Right lobe of liver (tissue), 6 donors: ENCODE results near the gene ANKRD65. TPM values are rescaled to one million over a fixed set of nuclear protein-coding genes. Genes with fewer than 3 reads are reported as not detected.

Experiments
- ATAC-seq, 4 donors: fragments of 200-7000 bp; cut with Tn5 transposase; one replicate each; pipeline ENCODE4 v1.9.1; 2020; ENCODE audit warnings: mild to moderate bottlenecking in 4 of 4, moderate library complexity in 4 of 4
- DNase-seq, 3 donors: peaks; one replicate each; pipeline ENCODE4 v3.0.0-alpha.2; 2020
- H3K27ac ChIP-seq, 3 donors: fragments of 200-600 bp; one replicate each; pipeline ENCODE4 v1.8.0; 2022
- H3K27me3 ChIP-seq, 2 donors: fragments of 200-600 bp; one replicate each; pipeline ENCODE4 v1.8.0; 2022
- H3K36me3 ChIP-seq, 4 donors: fragments of 200-600 bp; sonication (generic) in 1 of 4; one replicate each; pipeline versions ENCODE4 v1.5.1 to v1.8.0; 2017 to 2022; ENCODE audit warnings: control low read depth in 1 of 4
- H3K4me1 ChIP-seq, 4 donors: fragments of 200-600 bp; sonication (generic) in 1 of 4; one replicate each; pipeline versions ENCODE4 v1.5.1 to v1.8.0; 2017 to 2022; ENCODE audit warnings: control low read depth in 1 of 4
- H3K4me3 ChIP-seq, 3 donors: fragments of 200-600 bp; one replicate each; pipeline ENCODE4 v1.8.0; 2022
- H3K9me3 ChIP-seq, 4 donors: fragments of 200-600 bp; sonication (generic) in 1 of 4; one replicate each; pipeline versions ENCODE4 v1.5.1 to v1.8.0; 2017 to 2022; ENCODE audit warnings: control low read depth in 1 of 4
- CTCF ChIP-seq, 4 donors: fragments of 200-600 bp in 3 of 4; fragments of 450-650 bp in 1 of 4; IDR thresholded peaks; one replicate each; pipeline versions ENCODE4 v1.5.1 to v1.8.0; 2016 to 2022; ENCODE audit warnings: antibody characterized with exemption in 4 of 4, mild to moderate bottlenecking in 2 of 4
- POLR2A ChIP-seq: fragments of 450-650 bp; IDR thresholded peaks from one replicate; pipeline ENCODE4 v1.6.1; 2017; ENCODE audit warnings: antibody characterized with exemption, mild to moderate bottlenecking
- WGBS: methylation state at CpG from one replicate; pipeline ENCODE4 v1.1.6; 2018; ENCODE audit warnings: low coverage, low lambda C conversion rate; ENCODE audit not compliant: insufficient coverage; ENCODE audit errors: missing lambda C conversion rate; 5-methylcytosine and 5-hydroxymethylcytosine counted together
- intact Hi-C, 2 donors: fragments of 100-400 bp; cut with DNase I; formaldehyde crosslinking; loops; one replicate each; pipeline versions ENCODE4 v1.11.2 to v1.14.1; 2022
- total RNA-seq, 6 experiments: library from RNA; depleted of rRNA in 2 of 6; stranded (reverse); fragments of >200 nt in 2 of 6; fragmentation: NEBNext Ultra II Directional in 3 of 6; extraction: Animal tissue kit (Norgen Biotek cat#: 25700) in 3 of 6; gene quantifications; one replicate each; pipeline versions ENCODE4 v1.1.0 to v1.2.4, GENCODE V29; 2016 to 2023
- donor health status: DM: no; HTN: yes; CAD: no.
- donor health status: DM: no; HTN: no; CAD: no.
- donor health status: DM: no; HTN: no; CAD: no.
- donor health status: DM: no; HTN: yes; CAD: no.
- donor health status: DM: no; HTN: yes; CAD: no.

Gene ANKRD65
- total RNA-seq, 6 experiments from 2014 or later = 0.19 to 0.89 (median 0.35) TPM

GRCh38 chr1:1399187-1399871 is 21.7 kb downstream of the ANKRD65 start, which contains the start of gene CCNL2:
Gene CCNL2 (minus strand): TSS chr1:1399335. CDS start chr1:1399306, 29 bp downstream.
- H3K4me1 ChIP-seq = peaks cover 0 to 43% (median 9%) of the 10 kb centered on the region in 4 donors
- intact Hi-C loops = no loop called here
- ATAC-seq (peak; percentile 87 to 94 (median 90)), DNase-seq (peak; percentile 99)
- H3K4me3 ChIP-seq = peak within 1 kb of the TSS; percentile 99 to 100 (median 100)
- H3K27ac ChIP-seq = peak within 1 kb of the TSS; percentile 75 to 81 (median 76)
- H3K36me3 ChIP-seq = peaks cover 0 to 58% (median 17%) of the 10 kb centered on the region in 4 donors
- H3K9me3 ChIP-seq = no peaks in the 10 kb centered on the region
- no peaks in the 10 kb centered on the region for H3K27me3 ChIP-seq
- TF ChIP-seq CTCF (IDR thresholded peaks at IDR 0.05) (peak; percentile 44 to 62 (median 51)), POLR2A (peak; percentile 68)
- WGBS = 0% methylated on average over 12 of the region's 86 CpGs

- peaks cover 0 to 43% (median 9%) of the 10 kb centered on the region in 4 donors for H3K4me1 ChIP-seq
These were observed 22.3 kb downstream of the ANKRD65 start for GRCh38 chr1:1398677-1399186.

GRCh38 chr1:1397839-1398523 is 23.1 kb downstream of the ANKRD65 start:
- Histone ChIP-seq H3K27me3 (no peaks in the 10 kb centered on the region), H3K27ac (no peak overlapping the region), H3K4me1 (peaks cover 0 to 36% (median 9%) of the 10 kb centered on the region in 4 donors), H3K36me3 (peaks cover 0 to 68% (median 24%) of the 10 kb centered on the region in 4 donors), H3K9me3 (no peaks in the 10 kb centered on the region), H3K4me3 (peak overlapping the region; percentile 99 to 100 (median 100))
- peak in 1 of 3 donors; percentile 70 for DNase-seq
- TF ChIP-seq POLR2A (no peak), CTCF (IDR thresholded peaks at IDR 0.05) (no peak)
- WGBS = 16% methylated on average over 12 of the region's 19 CpGs
- intact Hi-C loops = no loop called here
- no peak for ATAC-seq

More at GRCh38 chr1:1398677-1399186, 22.3 kb downstream of the ANKRD65 start:
- 0% methylated on average over 2 of the region's 54 CpGs for WGBS
- Histone ChIP-seq H3K27me3 (no peaks in the 10 kb centered on the region), H3K4me3 (peak overlapping the region; percentile 99 to 100 (median 100)), H3K36me3 (peaks cover 0 to 63% (median 19%) of the 10 kb centered on the region in 4 donors), H3K9me3 (no peaks in the 10 kb centered on the region), H3K27ac (peak overlapping the region; percentile 47 to 75 (median 75))
- intact Hi-C loops = no loop called here
- no peak for TF ChIP-seq CTCF (IDR thresholded peaks at IDR 0.05)
- TF ChIP-seq POLR2A = no peak
- ATAC-seq = no peak
- no peak for DNase-seq

GRCh38 chr1:1395166-1395565 is 25.9 kb downstream of the ANKRD65 start:
- H3K9me3 ChIP-seq = no peaks in the 10 kb centered on the region
- DNase-seq = no peak
- H3K27me3 ChIP-seq = no peaks in the 10 kb centered on the region
- intact Hi-C loops = no loop called here
- H3K27ac ChIP-seq = no peak overlapping the region
- WGBS = 91% methylated on average over 9 of the region's 11 CpGs
- peaks cover 0 to 8% (median 2%) of the 10 kb centered on the region in 4 donors for H3K4me1 ChIP-seq
- peaks cover 13 to 78% (median 43%) of the 10 kb centered on the region in 4 donors for H3K36me3 ChIP-seq
- TF ChIP-seq CTCF (IDR thresholded peaks at IDR 0.05) (no peak), POLR2A (no peak)
- H3K4me3 ChIP-seq = no peak overlapping the region
- ATAC-seq = no peak
